Lung (tissue), 12 donors: Measurements from ENCODE around the gene APOLD1. TPM values are rescaled to one million over a fixed set of nuclear protein-coding genes. Genes with fewer than 3 reads are reported as not detected.

Source experiments
- ATAC-seq: fragments of 200-7000 bp; cut with Tn5 transposase; one replicate; pipeline ENCODE4 v1.9.1; 2020; ENCODE audit warnings: moderate number of reproducible peaks; ENCODE audit not compliant: insufficient read depth, low FRiP score
- DNase-seq, 3 donors: peaks; one replicate each; pipeline ENCODE4 v3.0.0-alpha.2; 2013 to 2017
- H3K27ac ChIP-seq, 2 donors: one replicate each; pipeline ENCODE4 v1.5.1; 2013; ENCODE audit warnings: mild to moderate bottlenecking in 2 of 2, moderate library complexity in 2 of 2, control low read depth in 1 of 2, inconsistent platforms in 1 of 2, low read depth in 1 of 2, low read length in 1 of 2
- H3K27me3 ChIP-seq, 3 donors: one replicate each; pipeline ENCODE4 v1.5.1; 2013; ENCODE audit warnings: low read length in 2 of 3; ENCODE audit not compliant: control insufficient read depth in 3 of 3, insufficient read depth in 3 of 3
- H3K36me3 ChIP-seq, 4 donors: one replicate each; pipeline ENCODE4 v1.5.1; 2013; ENCODE audit warnings: low read length in 4 of 4, mild to moderate bottlenecking in 1 of 4, moderate library complexity in 1 of 4; ENCODE audit not compliant: control insufficient read depth in 4 of 4, insufficient read depth in 4 of 4
- H3K4me1 ChIP-seq, 5 donors: one replicate each; pipeline ENCODE4 v1.5.1; 2013; ENCODE audit warnings: low read length in 5 of 5, mild to moderate bottlenecking in 2 of 5, moderate library complexity in 1 of 5; ENCODE audit not compliant: control insufficient read depth in 5 of 5, insufficient read depth in 5 of 5
- H3K4me3 ChIP-seq: one replicate; pipeline ENCODE4 v1.5.1; 2013; ENCODE audit warnings: mild to moderate bottlenecking, control low read depth, moderate library complexity
- H3K9ac ChIP-seq, 2 donors: one replicate each; pipeline ENCODE4 v1.5.1; 2013; ENCODE audit warnings: low read length in 2 of 2, control low read depth in 1 of 2; ENCODE audit not compliant: insufficient read depth in 1 of 2
- H3K9me3 ChIP-seq, 4 donors: one replicate each; pipeline ENCODE4 v1.5.1; 2013; ENCODE audit warnings: low read length in 3 of 4, mild to moderate bottlenecking in 1 of 4, moderate library complexity in 1 of 4; ENCODE audit not compliant: control insufficient read depth in 4 of 4, insufficient read depth in 3 of 4
- CTCF ChIP-seq: IDR thresholded peaks from 2 replicates; pipeline ENCODE4 v1.5.1; 2012; ENCODE audit warnings: mild to moderate bottlenecking; ENCODE audit errors: control extremely low read depth, extremely low read depth
- WGBS, 2 donors: extraction: QIAGEN DNeasy Blood & Tissue Kit; methylation state at CpG; one replicate each; pipeline ENCODE4 v1.1.7; 2013; 5-methylcytosine and 5-hydroxymethylcytosine counted together
- polyA plus RNA-seq, 2 donors: library from polyadenylated mRNA; stranded (reverse); fragments of 200-250 nt; gene quantifications; one replicate each; pipeline ENCODE4 v1.2.1, GENCODE V29; 2013
- total RNA-seq, 2 donors: library from RNA; depleted of rRNA in 1 of 2; stranded (reverse); fragments of >200 nt in 1 of 2; gene quantifications; one replicate each; pipeline ENCODE4 v1.2.1, GENCODE V29; 2014 to 2021
- donor health status: control.
- donor health status: control.
- donor health status: Bipolar disorder and iron deficiency.
- donor health status: healthy.
- donor health status: DM: yes; HTN: yes; CAD: no.

Gene APOLD1
- total and polyA plus RNA-seq, 4 donors: 3.1 to 22.9 (median 20.8) TPM

- H3K4me3 ChIP-seq: no peak overlapping the region
- H3K9ac ChIP-seq: no peak overlapping the region
- TF ChIP-seq CTCF: no peak
- no peaks in the 10 kb centered on the region for H3K27me3 ChIP-seq
- no peaks in the 10 kb centered on the region for H3K9me3 ChIP-seq
- 20 to 31% methylated on average over 3 of the region's 3 CpGs for WGBS, 2 donors
- H3K27ac ChIP-seq: no peak overlapping the region
- ATAC-seq (peak; percentile 34), DNase-seq (peak in 2 of 3 donors; percentile 71 to 77)
- H3K4me1 ChIP-seq: peaks cover 0 to 5% (median 0%) of the 10 kb centered on the region in 5 donors
- peaks cover 0 to 2% (median 0%) of the 10 kb centered on the region in 4 donors for H3K36me3 ChIP-seq
Observed at GRCh38 chr12:12779529-12779928, 5.9 kb upstream of the APOLD1 start.

DNA sequence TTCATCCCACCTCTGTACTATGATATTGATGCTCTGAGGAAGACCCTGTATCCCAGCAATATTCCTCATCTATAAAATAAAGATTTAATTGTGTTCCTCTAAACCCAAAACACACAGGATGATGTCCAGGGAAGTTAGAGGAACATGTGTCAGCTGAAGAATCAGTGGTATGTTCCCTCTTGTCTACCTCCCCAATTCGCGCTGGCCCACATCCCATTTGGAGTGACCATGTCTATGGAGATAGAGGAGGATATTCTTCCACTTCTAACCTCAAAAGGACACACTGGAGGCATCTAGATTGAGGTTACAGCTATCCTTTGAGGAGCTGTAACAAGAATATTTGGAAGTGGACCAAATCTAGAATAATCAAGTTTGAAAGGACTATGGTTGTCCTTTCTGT is 1.3 kb upstream of the APOLD1 start:
- Histone ChIP-seq H3K36me3 (no peaks in the 10 kb centered on the region), H3K27ac (peak overlapping the region in 1 of 2 donors; percentile 85), H3K9me3 (no peaks in the 10 kb centered on the region), H3K4me1 (peaks cover 3 to 25% (median 6%) of the 10 kb centered on the region in 5 donors), H3K9ac (no peak overlapping the region), H3K27me3 (no peaks in the 10 kb centered on the region), H3K4me3 (no peak overlapping the region)
- ATAC-seq: no peak
- WGBS, 2 donors: 95 to 98% methylated on average over 2 of the region's 2 CpGs
- no peak for DNase-seq
- TF ChIP-seq CTCF: no peak

DNA sequence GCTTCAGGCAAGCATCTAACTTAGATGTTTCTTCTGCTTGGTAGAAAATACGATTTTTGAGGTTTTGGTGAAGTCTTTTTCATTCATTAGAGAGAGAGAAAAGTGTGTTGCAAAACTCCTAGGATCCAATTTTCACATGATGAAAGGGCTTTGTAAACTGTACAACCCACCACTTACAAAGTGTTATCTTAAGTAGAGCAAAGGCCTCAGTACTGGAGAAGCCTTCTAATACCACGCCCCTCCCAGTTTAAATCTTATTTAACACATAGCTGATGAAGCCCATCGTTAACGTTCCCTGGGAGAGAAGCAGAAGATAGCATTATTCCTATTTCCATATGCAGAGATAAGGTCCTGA is 869 bp downstream of the APOLD1 start:
- H3K27ac ChIP-seq: peak overlapping the region; percentile 97 to 99
- H3K4me1 ChIP-seq: peaks cover 3 to 22% (median 6%) of the 10 kb centered on the region in 5 donors
- DNase-seq (no peak), ATAC-seq (peak; percentile 1)
- H3K36me3 ChIP-seq: no peaks in the 10 kb centered on the region
- H3K4me3 ChIP-seq: peak overlapping the region; percentile 66
- no peaks in the 10 kb centered on the region for H3K9me3 ChIP-seq
- H3K27me3 ChIP-seq: no peaks in the 10 kb centered on the region
- 26 to 28% methylated on average over 4 of the region's 4 CpGs for WGBS, 2 donors
- H3K9ac ChIP-seq: peak overlapping the region in 1 of 2 donors; percentile 69
- TF ChIP-seq CTCF: no peak
